NCI-H2227 treated with DMSO at 0.1 percent for 48 hours (cell line): ENCODE results near the gene COL20A1.

Source experiments
- DNase-seq: peaks from one replicate; lab custom pipeline; 2025; lab: John Stamatoyannopoulos, UW

COL20A1 gene

DNA sequence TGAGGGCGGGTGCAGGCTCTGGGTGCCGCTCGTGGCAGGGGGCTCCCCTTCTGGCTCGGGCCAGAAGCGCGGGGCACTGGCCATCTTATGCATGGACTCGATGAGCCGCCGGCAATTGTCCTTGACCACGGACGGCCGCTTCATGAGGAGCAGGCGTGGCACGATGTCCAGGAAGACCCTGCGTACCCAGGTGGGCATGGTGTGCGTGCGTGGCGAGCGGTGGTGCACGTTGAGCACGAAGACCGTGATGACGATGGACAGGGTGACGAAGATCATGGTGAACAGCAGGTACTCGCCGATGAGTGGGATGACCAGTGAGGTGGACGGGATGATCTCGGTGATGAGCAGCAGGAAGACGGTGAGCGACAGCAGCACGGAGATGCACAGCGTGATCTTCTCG is 57.2 kb downstream of the COL20A1 start:
- no peak for DNase-seq

DNA sequence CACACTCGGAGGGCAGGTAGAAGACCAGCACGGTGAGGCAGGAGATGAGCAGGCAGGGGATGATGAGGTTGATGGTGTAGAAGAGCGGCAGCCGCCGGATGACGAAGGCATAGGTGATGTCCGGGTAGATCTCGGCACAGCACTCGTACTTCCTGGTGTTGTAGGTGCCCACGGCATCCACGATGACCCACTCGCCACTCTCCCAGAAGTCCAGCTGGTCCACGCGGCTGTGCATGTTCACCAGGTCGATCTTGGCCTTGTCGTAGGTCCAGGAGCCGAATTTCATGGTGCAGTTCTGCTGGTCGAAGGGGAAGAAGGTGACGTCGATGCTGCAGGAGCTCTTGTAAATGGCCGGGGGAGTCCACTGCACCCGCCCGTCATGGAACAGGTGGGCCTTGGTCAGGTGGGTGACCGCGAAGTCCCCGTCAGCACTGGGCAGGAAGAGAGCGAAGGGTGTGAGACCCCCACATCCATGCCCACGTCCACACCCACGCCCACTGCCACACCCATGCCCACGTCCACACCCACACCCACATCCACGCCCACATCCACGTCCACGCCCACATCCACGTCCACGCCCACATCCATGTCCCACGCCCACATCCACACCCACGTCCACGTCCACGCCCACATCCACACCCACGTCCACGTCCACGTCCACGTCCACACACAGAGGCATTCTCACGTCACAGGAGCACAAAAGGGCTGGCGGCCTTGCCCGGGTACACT is 57.8 kb downstream of the COL20A1 start:
- DNase-seq, result no peak

DNA sequence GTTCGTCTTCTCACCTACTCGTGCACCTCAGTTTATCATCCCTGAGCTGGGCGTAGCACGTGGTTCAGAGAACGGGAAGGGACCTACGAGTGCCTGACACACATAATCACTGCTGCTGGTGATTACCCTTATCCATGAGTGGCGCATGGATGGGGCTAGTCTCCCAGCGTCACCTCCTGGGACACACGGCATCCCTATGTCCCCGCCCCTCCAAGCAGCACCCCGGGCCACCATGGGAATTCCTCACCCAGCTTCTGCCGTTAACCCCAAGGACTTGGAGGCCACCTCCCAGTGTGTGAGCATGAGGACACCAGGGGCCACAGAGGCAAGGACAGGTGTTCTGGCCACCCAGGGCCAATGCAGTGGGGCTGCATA is 58.3 kb downstream of the COL20A1 start:
- DNase-seq, result no peak

- no peak for DNase-seq
These were observed 59.0 kb downstream of the COL20A1 start for GRCh38 chr20:63351811-63352591.

- DNase-seq, result no peak
These were observed 59.8 kb downstream of the COL20A1 start for GRCh38 chr20:63352811-63353221.

- DNase-seq, result no peak
These were observed 61.8 kb downstream of the COL20A1 start for GRCh38 chr20:63354636-63355350.

DNA sequence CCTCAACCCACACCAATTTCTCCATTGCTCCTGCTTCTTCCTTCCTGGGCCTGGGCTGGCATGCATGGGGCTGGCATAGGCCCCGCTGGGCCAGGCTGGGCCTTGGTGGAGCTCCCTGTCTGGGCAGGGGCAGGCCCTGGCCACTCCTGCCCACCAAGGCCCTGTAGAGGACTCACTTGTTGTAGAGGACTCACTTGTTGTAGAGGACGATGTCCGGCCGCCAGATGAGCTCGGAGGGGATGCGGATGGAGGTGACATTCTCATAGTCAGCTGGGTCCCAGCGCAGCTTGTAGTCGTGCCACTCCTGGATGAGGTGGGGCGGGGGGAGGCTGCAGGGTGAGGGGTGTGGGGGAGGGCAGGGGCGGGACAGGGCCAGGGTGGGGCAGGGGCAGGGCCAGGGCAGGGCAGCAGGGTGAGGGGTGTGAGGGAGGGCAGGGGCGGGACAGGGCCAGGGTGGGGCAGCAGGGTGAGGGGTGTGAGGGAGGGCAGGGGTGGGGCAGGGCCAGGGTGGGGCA is 62.9 kb downstream of the COL20A1 start:
- DNase-seq, result no peak

DNA sequence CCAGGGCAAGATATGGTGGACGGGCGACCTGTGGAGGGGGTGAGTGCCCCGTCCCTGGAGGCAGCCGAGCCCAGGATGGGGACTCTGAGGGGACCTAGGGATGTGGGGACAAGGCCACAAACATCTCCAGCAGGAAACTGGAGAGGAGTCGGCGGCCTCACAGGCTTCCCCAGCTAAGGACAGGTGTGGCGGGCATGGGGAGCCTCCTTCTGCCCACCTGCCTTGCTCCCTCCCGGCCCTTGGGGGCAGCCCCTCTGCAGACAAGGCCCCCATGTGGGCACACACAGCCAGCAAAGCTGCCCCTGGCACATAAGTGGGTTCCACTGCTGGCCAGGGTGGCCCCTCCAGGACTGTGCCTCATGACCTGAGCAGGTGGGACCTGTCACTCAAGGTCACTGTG is 63.5 kb downstream of the COL20A1 start:
- no peak for DNase-seq

DNA sequence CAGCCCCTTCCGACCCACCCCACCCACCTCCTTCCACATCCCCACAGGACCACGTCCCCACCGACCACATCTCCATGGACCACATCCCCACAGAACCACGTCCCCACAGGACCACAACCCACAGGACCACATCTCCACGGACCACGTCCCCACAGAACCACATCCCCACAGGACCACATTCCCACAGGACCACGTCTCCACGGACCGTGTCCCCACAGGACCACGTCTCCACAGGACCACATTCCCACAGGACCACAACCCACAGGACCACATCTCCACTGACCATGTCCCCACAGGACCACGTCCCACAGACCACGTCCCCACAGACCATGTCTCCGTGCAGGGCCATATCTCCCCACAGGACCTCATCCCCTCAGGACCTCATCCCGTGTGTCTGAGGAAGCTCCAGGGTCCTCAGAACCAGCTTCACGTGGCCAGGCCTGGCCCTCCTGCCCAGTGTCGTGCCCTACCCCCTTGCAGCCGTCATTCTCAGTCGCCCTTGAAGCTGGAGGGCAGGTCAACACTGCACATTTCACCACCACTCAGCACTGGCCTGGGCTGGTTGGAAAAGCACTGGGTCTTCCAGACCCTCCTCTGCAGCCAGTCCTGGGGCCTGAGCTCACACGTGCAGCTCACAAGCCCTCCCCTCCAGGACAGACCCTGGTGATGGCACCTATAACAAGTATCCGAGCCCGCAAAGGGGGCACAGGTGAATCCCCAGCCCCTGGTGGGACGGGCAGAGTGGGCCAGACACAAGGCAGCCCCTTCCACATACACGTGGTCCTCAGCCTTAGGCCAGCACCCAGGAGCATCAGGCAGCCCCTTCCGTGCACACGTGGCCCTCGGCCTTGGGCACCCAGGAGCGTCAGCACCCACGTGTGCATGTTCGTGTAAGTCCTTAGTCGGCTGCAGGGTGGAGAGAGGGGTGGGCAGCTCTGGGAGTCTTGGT is 64.2 kb downstream of the COL20A1 start:
- DNase-seq, result no peak

GRCh38 chr20:63357921-63358905 is 65.2 kb downstream of the COL20A1 start:
- DNase-seq, result no peak

GRCh38 chr20:63359164-63359934 is 66.4 kb downstream of the COL20A1 start:
- no peak for DNase-seq

DNA sequence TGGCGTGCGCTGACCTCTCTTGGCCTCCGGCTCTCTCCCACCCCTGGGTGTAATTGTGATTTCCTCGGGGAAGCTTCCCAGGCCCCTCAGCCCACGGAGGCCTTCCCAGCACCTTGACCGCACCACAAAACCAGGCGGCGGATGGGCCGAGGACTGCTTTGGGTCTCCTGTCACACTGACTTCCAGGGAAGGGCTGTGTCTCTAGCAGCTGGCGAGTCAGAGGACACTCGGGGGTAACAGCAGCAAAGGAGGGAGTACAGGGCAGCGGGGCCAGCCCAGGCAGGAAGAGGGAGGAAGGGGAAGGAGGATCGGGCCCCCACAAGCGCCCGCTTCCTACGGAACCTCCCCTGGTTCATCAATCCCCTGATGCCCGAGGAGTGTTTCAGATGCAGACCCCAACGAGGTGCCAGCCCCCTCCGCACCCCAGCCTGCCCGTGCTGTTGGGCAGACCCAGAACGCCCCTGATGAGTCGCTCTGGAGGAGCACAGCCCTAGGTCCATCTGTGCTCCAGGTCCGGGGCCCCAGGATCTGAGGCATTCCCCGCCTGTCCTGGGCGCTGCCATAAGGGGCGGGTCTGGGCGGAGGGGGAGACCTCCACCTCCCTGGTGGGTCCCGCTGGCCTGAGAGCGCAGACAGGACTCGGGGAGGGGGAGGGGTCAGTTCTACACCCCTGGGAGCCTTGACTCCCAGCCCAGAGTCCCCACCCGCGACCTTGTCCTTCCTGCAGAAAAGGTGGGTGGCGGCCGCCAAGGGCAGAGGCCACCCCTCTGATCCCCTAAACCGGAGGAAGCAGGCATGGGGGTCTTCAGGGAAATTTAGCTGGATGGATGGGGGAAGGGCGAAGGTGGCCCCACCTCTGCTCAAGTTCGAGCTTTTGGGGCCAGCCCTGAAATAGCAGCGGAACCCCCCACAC is 67.2 kb downstream of the COL20A1 start:
- no peak for DNase-seq

GRCh38 chr20:63360850-63361518 is 68.0 kb downstream of the COL20A1 start, which contains the start of gene CHRNA4:
Gene CHRNA4, minus strand, starts transcription at chr20:63361349. Its CDS starts 184 bp downstream, at chr20:63361165.
- no peak for DNase-seq

GRCh38 chr20:63361519-63362435 is 68.8 kb downstream of the COL20A1 start:
- DNase-seq, result no peak

DNA sequence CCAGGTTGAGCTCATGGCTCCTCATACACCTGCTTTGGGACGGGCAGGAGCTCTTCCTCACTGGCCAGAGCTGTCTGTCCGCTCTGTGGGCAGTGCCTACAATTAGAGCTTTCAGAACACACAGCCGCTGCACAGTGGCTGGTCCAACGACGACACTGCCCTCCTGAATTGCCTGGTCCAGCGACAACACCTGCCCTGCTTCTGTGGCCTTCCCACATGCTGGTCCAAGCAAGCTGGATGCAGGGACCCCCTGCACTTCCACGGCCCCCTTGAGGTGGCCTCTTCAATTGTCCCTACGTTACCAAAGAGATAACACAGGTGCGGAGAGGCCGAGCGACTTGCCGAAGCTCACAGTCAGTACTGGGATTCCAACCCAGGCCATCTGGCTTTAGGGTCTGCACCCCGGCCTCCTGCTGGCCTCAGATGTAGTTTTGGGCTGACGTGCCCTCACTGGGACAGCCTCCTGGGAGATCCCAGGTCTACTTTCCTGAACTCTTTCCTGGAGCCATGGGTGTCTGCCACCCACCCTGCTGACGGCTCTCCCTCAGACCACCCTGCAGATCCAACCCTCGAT is 69.5 kb downstream of the COL20A1 start:
- DNase-seq, result no peak
